ENCODE data around the gene YY1.

DNA sequence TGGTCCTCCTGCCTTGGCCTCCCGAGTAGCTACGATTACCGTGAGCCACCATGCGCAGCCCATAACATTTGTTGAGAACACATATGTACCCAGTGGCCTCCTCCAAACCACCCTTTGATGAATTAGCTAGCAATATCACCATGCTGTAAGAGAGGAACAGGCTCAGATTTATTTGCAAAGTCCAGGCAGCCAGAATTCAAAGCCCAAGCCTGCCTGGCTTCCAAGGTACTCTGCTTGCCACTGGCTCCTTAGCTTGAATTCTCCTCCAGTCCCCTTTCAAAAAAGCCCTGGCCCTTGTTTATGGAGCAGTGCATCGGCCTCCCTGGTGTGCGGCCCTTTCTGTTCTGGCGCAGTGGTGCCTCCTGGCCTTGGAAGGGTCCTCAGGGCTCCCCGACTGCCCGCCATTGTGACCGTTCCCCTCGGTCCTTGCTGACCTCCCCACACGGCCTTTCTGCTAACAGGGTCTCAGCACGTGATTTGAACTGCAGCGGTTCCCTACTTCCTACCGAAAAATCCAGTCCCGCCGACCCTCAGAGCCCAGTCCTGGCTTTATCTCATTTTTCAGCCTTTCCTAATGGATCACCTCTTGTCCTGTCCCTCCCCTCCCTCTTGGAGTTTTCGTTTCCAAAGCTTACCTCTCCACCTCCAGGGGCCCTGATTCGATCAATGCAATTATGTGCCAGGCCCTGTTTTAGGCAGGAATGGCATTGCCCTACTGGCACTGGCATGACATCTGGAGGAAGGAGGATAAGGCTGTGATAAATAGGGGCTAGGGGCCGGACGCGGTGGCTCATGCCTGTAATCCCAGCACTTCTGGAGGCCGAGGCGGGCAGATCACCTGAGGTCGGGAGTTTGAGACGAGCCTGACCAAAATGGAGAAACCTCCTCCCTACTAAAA is 45.3 kb downstream of the YY1 start:
- TF ChIP-seq, protein P1, sequence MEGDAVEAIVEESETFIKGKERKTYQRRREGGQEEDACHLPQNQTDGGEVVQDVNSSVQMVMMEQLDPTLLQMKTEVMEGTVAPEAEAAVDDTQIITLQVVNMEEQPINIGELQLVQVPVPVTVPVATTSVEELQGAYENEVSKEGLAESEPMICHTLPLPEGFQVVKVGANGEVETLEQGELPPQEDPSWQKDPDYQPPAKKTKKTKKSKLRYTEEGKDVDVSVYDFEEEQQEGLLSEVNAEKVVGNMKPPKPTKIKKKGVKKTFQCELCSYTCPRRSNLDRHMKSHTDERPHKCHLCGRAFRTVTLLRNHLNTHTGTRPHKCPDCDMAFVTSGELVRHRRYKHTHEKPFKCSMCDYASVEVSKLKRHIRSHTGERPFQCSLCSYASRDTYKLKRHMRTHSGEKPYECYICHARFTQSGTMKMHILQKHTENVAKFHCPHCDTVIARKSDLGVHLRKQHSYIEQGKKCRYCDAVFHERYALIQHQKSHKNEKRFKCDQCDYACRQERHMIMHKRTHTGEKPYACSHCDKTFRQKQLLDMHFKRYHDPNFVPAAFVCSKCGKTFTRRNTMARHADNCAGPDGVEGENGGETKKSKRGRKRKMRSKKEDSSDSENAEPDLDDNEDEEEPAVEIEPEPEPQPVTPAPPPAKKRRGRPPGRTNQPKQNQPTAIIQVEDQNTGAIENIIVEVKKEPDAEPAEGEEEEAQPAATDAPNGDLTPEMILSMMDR (IDR thresholded peaks at IDR 0.05; ENCODE audit: poor library complexity): no peak
- TF ChIP-seq EZH2 (IDR thresholded peaks at IDR 0.05; ENCODE audit: borderline replicate concordance): no peak
